ENCODE measurements around the gene CARD6. TPM values are rescaled to one million over a fixed set of nuclear protein-coding genes. Genes with fewer than 3 reads are reported as not detected.

The CARD6 gene
- total and polyA plus RNA-seq, 2 donors from 2014 or later = 3.0 to 17.9 TPM

GRCh38 chr5:40844565-40844964 is 3.4 kb downstream of the CARD6 start:
- no peaks in the 10 kb centered on the region for H3K27me3 ChIP-seq (ENCODE audit: control insufficient read depth, insufficient read depth, low read length)
- H3K9me3 ChIP-seq (ENCODE audit: control insufficient read depth in 2 of 3, insufficient read depth in 1 of 3, low read length in 3 of 3) = no peaks in the 10 kb centered on the region
- intact Hi-C loops (cut with DNase I) = no loop called here
- H3K4me1 ChIP-seq (ENCODE audit: control insufficient read depth in 2 of 3, insufficient read depth in 2 of 3, low read depth in 1 of 3, low read length in 3 of 3) = no peaks in the 10 kb centered on the region
- H3K36me3 ChIP-seq (ENCODE audit: control insufficient read depth in 2 of 3, insufficient read depth in 3 of 3, low read length in 3 of 3) = no peaks in the 10 kb centered on the region
- no peak overlapping the region for H3K27ac ChIP-seq (ENCODE audit: low read depth in 2 of 2, low read length in 2 of 2)
- H3K4me3 ChIP-seq (ENCODE audit: low read length in 3 of 3) = no peak overlapping the region
- DNase-seq (no peak), FAIRE-seq (no peak)
- H3K9ac ChIP-seq (ENCODE audit: low read length in 3 of 3) = no peak overlapping the region
- TF ChIP-seq CTCF (IDR thresholded peaks at IDR 0.05; ENCODE audit: borderline replicate concordance, extremely low read depth, insufficient read depth) = no peak

- Histone ChIP-seq H3K9me3 (ENCODE audit: control insufficient read depth in 2 of 3, insufficient read depth in 1 of 3, low read length in 3 of 3) (no peaks in the 10 kb centered on the region), H3K27me3 (ENCODE audit: control insufficient read depth, insufficient read depth, low read length) (no peaks in the 10 kb centered on the region), H3K4me1 (ENCODE audit: control insufficient read depth in 2 of 3, insufficient read depth in 2 of 3, low read depth in 1 of 3, low read length in 3 of 3) (no peaks in the 10 kb centered on the region), H3K36me3 (ENCODE audit: control insufficient read depth in 2 of 3, insufficient read depth in 3 of 3, low read length in 3 of 3) (no peaks in the 10 kb centered on the region), H3K4me3 (ENCODE audit: low read length in 3 of 3) (no peak overlapping the region), H3K27ac (ENCODE audit: low read depth in 2 of 2, low read length in 2 of 2) (no peak overlapping the region), H3K9ac (ENCODE audit: low read length in 3 of 3) (no peak overlapping the region)
- TF ChIP-seq CTCF (IDR thresholded peaks at IDR 0.05; ENCODE audit: borderline replicate concordance, extremely low read depth, insufficient read depth) = no peak
- no peak for FAIRE-seq
- intact Hi-C loops (cut with DNase I) = no loop called here
- no peak for DNase-seq
Measured at GRCh38 chr5:40846371-40846770, 5.2 kb downstream of the CARD6 start.

GRCh38 chr5:40847525-40847924 is 6.4 kb downstream of the CARD6 start:
- intact Hi-C loops (cut with DNase I) = no loop called here
- DNase-seq (no peak), FAIRE-seq (no peak)
- Histone ChIP-seq H3K4me3 (ENCODE audit: low read length in 3 of 3) (no peak overlapping the region), H3K9me3 (ENCODE audit: control insufficient read depth in 2 of 3, insufficient read depth in 1 of 3, low read length in 3 of 3) (no peaks in the 10 kb centered on the region), H3K36me3 (ENCODE audit: control insufficient read depth in 2 of 3, insufficient read depth in 3 of 3, low read length in 3 of 3) (no peaks in the 10 kb centered on the region), H3K27me3 (ENCODE audit: control insufficient read depth, insufficient read depth, low read length) (no peaks in the 10 kb centered on the region), H3K9ac (ENCODE audit: low read length in 3 of 3) (no peak overlapping the region), H3K27ac (ENCODE audit: low read depth in 2 of 2, low read length in 2 of 2) (no peak overlapping the region), H3K4me1 (ENCODE audit: control insufficient read depth in 2 of 3, insufficient read depth in 2 of 3, low read depth in 1 of 3, low read length in 3 of 3) (no peaks in the 10 kb centered on the region)
- TF ChIP-seq CTCF (IDR thresholded peaks at IDR 0.05; ENCODE audit: borderline replicate concordance, extremely low read depth, insufficient read depth) = no peak

GRCh38 chr5:40853632-40854192 is 12.5 kb downstream of the CARD6 start:
- intact Hi-C loops (cut with DNase I) = no loop called here
- H3K36me3 ChIP-seq (ENCODE audit: control insufficient read depth in 2 of 3, insufficient read depth in 3 of 3, low read length in 3 of 3) = no peaks in the 10 kb centered on the region
- FAIRE-seq = no peak

More at GRCh38 chr5:40853632-40854192, 12.5 kb downstream of the CARD6 start:
- Histone ChIP-seq H3K4me3 (ENCODE audit: low read length in 3 of 3) (no peak overlapping the region), H3K9me3 (ENCODE audit: control insufficient read depth in 2 of 3, insufficient read depth in 1 of 3, low read length in 3 of 3) (no peaks in the 10 kb centered on the region), H3K27ac (ENCODE audit: low read depth in 2 of 2, low read length in 2 of 2) (no peak overlapping the region), H3K4me1 (ENCODE audit: control insufficient read depth in 2 of 3, insufficient read depth in 2 of 3, low read depth in 1 of 3, low read length in 3 of 3) (no peaks in the 10 kb centered on the region), H3K9ac (ENCODE audit: low read length in 3 of 3) (no peak overlapping the region), H3K27me3 (ENCODE audit: control insufficient read depth, insufficient read depth, low read length) (no peaks in the 10 kb centered on the region)
- no peak for TF ChIP-seq CTCF (IDR thresholded peaks at IDR 0.05; ENCODE audit: borderline replicate concordance, extremely low read depth, insufficient read depth)
- no peak for DNase-seq
